Activated naive CD8-positive, alpha-beta T cell (primary cell): ENCODE data around the gene VPS72.

ENCODE experiments used
- H3K27ac Mint-ChIP-seq: one replicate; pipeline ENCODE4 v1.8.0; 2021; ENCODE audit warnings: mixed read lengths
- H3K27me3 Mint-ChIP-seq: one replicate; pipeline ENCODE4 v1.8.0; 2021; ENCODE audit warnings: mixed read lengths
- H3K36me3 Mint-ChIP-seq: one replicate; pipeline ENCODE4 v1.8.0; 2021; ENCODE audit warnings: mixed read lengths
- H3K4me1 Mint-ChIP-seq: one replicate; pipeline ENCODE4 v1.8.0; 2021; ENCODE audit warnings: low read depth, mixed read lengths
- H3K4me3 Mint-ChIP-seq: one replicate; pipeline ENCODE4 v1.8.0; 2021; ENCODE audit warnings: mild to moderate bottlenecking, mixed read lengths
- H3K9me3 Mint-ChIP-seq: one replicate; pipeline ENCODE4 v1.8.0; 2021; ENCODE audit warnings: low read depth, mixed read lengths

Gene VPS72

GRCh38 chr1:151143057-151143435 lies 47.0 kb downstream of the VPS72 start:
- Mint-ChIP-seq H3K9me3 (no peaks in the 10 kb centered on the region), H3K27ac (no peak overlapping the region), H3K4me1 (peaks cover 12% of the 10 kb centered on the region), H3K4me3 (no peak overlapping the region), H3K36me3 (no peaks in the 10 kb centered on the region), H3K27me3 (no peaks in the 10 kb centered on the region)

- H3K36me3 Mint-ChIP-seq: no peaks in the 10 kb centered on the region
- H3K27ac Mint-ChIP-seq: no peak overlapping the region
- no peak overlapping the region for H3K4me3 Mint-ChIP-seq
- H3K4me1 Mint-ChIP-seq: peaks cover 12% of the 10 kb centered on the region
- no peaks in the 10 kb centered on the region for H3K9me3 Mint-ChIP-seq
- no peaks in the 10 kb centered on the region for H3K27me3 Mint-ChIP-seq
These were observed 47.5 kb downstream of the VPS72 start for GRCh38 chr1:151142411-151143056.

DNA sequence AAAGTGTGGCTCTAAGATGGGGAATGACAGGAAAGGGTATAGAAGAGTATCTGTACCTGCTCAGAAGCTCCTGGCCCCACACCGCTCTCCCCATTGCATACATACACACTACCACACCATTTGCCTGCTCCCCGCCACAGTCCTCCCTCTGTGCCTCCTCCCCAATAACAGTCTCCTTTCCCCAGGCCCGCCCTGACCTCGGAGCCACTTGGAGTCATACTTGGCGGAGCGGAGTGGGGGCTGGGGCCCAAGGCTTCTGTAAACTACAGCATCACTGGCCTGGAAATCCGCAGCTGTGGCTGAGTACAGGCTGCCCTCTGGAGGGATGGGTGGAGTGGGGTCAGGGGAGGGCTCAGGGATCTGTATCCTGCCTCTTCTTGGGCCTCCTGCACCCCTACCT lies 52.2 kb downstream of the VPS72 start:
- H3K4me3 Mint-ChIP-seq: no peak overlapping the region
- H3K27ac Mint-ChIP-seq: no peak overlapping the region
- H3K36me3 Mint-ChIP-seq: no peaks in the 10 kb centered on the region
- H3K4me1 Mint-ChIP-seq: peaks cover 2% of the 10 kb centered on the region
- no peaks in the 10 kb centered on the region for H3K27me3 Mint-ChIP-seq
- H3K9me3 Mint-ChIP-seq: no peaks in the 10 kb centered on the region

DNA sequence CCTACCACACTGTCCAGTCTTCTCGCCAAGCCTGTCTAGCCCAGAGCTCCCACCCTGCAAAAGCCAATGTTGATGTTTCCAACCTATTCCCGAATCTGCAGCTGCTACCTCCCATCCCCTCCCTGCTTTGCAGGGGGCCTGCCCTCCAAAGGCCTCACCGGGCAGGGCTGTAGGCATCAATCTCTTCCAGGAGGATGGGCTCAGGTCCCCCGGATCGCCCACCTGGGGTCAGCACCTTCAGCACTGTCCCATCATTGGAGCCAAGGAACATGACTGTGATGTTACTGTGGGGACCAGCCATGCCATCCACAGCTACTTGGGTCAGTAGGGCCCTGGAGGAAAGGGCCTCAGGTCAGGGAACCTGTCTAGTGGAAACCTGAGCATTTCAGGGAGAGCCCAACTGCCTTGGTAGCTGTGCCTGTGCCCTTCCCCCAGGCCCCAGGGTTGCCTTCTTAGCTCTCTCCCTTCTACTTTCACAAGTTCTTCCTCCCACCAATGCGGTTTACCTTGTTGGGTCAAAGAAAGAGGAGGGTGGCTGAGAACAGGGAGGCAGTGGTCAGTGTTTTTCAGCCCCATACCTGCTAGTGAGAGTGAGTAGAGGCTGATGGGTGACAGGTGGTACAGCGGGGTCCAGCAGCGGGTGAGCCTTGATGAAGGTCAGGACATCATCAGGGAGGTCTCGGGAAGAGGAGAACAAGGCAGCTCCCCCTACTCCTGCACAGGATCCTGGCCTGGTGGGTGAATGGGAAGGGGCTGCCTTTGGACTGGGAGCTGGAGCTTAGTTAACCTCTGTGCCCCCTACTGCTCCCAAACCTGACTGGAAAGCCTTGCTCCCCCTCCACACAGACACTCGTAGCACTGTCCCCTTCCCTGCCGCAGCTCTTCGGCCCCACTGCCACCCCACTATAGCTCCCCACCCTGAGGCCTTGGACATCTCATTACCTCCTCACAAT lies 54.3 kb downstream of the VPS72 start:
- Mint-ChIP-seq H3K9me3 (no peaks in the 10 kb centered on the region), H3K27me3 (no peaks in the 10 kb centered on the region), H3K4me1 (peaks cover 12% of the 10 kb centered on the region), H3K27ac (no peak overlapping the region), H3K4me3 (no peak overlapping the region), H3K36me3 (no peaks in the 10 kb centered on the region)

GRCh38 chr1:151134991-151135390 lies 55.0 kb downstream of the VPS72 start:
- H3K27ac Mint-ChIP-seq: no peak overlapping the region
- H3K4me1 Mint-ChIP-seq: peaks cover 16% of the 10 kb centered on the region
- H3K27me3 Mint-ChIP-seq: no peaks in the 10 kb centered on the region
- no peaks in the 10 kb centered on the region for H3K9me3 Mint-ChIP-seq
- no peak overlapping the region for H3K4me3 Mint-ChIP-seq
- no peaks in the 10 kb centered on the region for H3K36me3 Mint-ChIP-seq

DNA sequence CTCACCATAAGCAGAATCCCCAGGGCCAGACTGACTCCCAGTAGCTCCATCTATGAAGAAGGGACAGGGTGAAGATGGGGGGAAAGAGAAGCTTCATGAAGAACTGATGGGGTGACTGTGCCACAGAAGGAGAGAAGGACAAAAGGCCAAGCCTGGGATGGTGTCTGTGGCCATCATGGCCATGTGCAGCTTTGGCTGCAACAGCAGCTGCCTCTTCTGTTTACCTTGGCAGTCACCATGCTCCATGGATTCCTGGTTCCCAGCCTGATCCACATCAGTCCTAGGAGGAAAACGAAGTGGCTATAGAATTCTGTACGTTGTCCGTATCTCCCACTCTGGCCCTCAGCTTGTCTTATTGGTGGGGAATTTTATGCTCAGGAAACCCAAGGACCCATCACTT lies 55.6 kb downstream of the VPS72 start:
- Mint-ChIP-seq H3K27me3 (no peaks in the 10 kb centered on the region), H3K36me3 (no peaks in the 10 kb centered on the region), H3K27ac (no peak overlapping the region), H3K4me3 (no peak overlapping the region), H3K4me1 (peaks cover 16% of the 10 kb centered on the region), H3K9me3 (no peaks in the 10 kb centered on the region)

DNA sequence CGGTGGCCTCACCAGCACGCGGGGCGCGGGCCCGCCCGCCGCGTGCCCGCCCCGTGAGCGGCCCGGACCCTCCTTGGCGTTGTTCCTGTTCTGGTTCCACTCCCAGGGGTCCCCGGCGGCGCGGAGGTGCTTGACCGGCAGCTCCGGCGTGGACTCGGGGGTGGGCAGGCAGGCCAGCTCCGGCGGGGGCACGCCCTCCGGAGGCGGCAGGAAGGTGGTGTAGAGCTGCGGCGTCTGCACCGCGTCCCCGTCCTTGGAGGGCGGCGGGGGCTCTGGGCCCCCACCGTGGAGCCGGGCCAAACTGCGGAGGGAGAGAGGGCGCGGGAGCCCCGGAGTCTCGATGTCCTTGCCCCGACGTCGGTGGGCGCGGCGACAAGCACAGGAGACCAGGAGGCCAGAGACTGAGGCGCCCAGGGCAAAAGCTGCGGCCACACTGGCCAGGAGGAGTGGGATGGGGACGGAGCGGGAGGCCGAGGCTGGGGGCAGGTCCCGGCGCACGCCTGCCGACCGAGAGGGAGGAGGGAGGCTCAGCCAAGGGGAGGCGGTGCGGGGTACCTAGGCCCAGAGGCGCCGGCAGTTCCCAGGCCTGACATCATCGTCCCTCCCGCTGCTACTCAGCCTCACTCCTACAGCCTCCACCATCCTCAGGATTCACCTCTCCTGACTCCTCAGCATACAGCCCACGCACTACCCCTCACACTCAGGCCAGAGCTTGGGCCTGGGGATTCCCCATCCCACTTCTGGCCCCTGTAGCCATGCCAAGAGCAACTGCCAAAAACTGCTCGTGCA lies 56.8 kb downstream of the VPS72 start:
- H3K4me1 Mint-ChIP-seq: peaks cover 16% of the 10 kb centered on the region
- no peaks in the 10 kb centered on the region for H3K27me3 Mint-ChIP-seq
- no peaks in the 10 kb centered on the region for H3K9me3 Mint-ChIP-seq
- no peaks in the 10 kb centered on the region for H3K36me3 Mint-ChIP-seq
- no peak overlapping the region for H3K27ac Mint-ChIP-seq
- H3K4me3 Mint-ChIP-seq: no peak overlapping the region

DNA sequence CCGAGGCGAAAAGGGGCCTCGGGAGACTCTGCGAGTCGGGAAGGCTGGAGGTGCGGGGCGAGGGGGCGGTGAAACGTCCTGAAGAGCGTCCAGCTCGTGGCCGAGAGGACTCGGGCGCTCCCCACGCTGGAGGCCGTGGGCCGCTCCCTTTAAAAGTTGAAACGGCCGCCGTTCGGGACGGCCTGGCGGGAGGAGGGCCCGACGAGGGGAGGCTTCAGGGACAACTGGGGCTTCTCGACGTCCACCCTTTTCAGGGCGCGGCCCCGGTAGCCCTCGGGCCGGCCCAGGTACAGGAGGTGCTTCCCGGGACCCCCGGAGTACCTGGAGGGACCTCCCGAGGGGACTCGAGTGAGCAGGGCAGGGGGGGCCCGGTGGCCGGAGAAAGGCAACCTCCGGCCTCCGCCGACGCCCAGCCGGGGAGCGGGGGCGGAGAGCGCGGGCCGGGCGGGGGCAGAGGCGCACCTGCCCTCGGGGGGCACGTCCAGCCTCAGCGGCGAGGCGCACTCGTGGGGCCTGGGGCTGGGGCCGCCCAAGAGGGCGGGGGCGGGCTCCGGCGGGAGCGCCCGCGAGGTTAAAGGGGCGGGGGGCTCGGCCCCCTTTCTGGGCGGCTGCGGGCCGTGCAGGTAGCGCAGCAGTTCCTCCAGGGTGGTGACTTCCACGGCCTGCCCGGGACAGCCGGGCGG lies 57.5 kb downstream of the VPS72 start:
- no peaks in the 10 kb centered on the region for H3K36me3 Mint-ChIP-seq
- peaks cover 16% of the 10 kb centered on the region for H3K4me1 Mint-ChIP-seq
- H3K27me3 Mint-ChIP-seq: no peaks in the 10 kb centered on the region
- H3K27ac Mint-ChIP-seq: no peak overlapping the region
- H3K9me3 Mint-ChIP-seq: no peaks in the 10 kb centered on the region
- H3K4me3 Mint-ChIP-seq: no peak overlapping the region

- Mint-ChIP-seq H3K4me1 (peaks cover 16% of the 10 kb centered on the region), H3K27me3 (no peaks in the 10 kb centered on the region), H3K9me3 (no peaks in the 10 kb centered on the region), H3K27ac (peak overlapping the region; percentile 92), H3K4me3 (peak overlapping the region; percentile 86), H3K36me3 (no peaks in the 10 kb centered on the region)
These were observed 58.2 kb downstream of the VPS72 start for GRCh38 chr1:151131701-151132334.

DNA sequence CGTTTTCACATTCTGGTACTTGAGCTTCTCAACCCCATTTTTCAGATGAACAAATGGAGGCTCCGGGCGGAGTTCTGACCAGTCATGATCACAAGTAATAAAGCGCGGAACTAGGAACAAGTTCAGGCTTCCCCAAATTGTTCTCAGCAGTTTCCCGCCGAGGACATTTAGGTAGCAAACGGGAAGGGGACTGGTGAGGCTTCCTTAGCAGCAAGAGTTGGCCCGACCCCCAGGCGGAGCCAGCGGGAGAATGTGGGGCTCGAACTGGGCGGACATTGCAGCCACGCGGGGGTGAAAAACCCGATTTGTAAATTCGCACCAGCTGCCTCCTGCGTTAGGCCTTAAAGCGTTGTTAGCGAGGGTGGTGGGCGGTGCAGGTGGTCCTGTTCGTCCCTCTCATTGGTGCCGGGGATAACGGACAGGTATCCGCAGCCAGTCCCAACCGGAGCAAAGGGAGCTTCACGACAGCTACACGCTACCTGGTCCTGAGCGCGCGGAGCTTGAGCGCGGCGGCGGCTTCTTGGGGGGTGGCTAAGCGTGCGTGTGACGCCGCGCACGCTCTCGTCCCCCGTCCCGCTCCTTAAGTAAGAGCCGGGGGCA lies 58.9 kb downstream of the VPS72 start:
- H3K27ac Mint-ChIP-seq: peak overlapping the region; percentile 92
- no peaks in the 10 kb centered on the region for H3K36me3 Mint-ChIP-seq
- peaks cover 16% of the 10 kb centered on the region for H3K4me1 Mint-ChIP-seq
- no peaks in the 10 kb centered on the region for H3K9me3 Mint-ChIP-seq
- H3K4me3 Mint-ChIP-seq: peak overlapping the region; percentile 86
- H3K27me3 Mint-ChIP-seq: no peaks in the 10 kb centered on the region

DNA sequence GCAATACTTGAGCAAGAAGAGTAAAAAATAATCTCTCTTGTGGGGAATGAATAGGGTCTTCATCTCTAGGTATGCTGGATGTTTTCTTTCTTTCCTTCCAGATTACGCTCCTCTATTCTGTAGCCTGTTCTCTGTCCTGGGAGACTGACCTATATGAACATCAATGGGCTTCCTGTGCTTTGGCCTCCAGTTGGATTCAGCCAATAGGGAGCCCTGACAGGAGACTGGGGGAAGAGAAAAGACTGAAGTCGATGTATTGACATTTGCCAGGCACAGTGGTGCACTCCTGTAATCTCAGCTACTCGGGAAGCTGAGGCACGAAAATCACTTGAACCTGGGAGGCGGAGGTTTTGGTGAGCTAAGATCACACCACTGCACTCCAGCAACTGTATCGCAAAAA lies 61.2 kb downstream of the VPS72 start:
- Mint-ChIP-seq H3K4me3 (no peak overlapping the region), H3K9me3 (no peaks in the 10 kb centered on the region), H3K27me3 (no peaks in the 10 kb centered on the region), H3K27ac (no peak overlapping the region), H3K36me3 (peaks cover 2% of the 10 kb centered on the region), H3K4me1 (peaks cover 14% of the 10 kb centered on the region)
